NCI-H2029 treated with DMSO at 0.1 percent for 48 hours (cell line): Measurements from ENCODE around the gene EPX.

Experiments
- DNase-seq: peaks from one replicate; lab custom pipeline; 2025; lab: John Stamatoyannopoulos, UW

Gene EPX

DNA sequence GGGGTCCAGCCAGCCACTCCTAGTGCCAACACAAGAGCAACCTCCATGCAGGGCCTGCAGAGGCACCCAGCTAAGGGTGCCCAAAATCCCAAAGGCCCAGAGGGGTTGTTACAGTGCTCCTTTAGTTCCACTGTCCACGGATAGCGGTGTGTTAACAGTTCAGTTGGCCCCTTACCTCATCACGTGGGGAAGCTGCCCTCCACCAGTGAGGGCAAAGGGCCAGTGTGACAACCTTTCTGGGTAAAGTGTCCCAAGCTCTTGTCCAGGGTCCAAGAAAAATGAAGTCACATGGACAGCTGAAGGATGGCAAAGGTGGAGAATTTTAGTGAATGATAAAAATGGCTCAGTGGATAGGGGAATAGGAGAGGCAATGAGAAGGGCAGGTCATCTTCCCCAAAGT is 35.2 kb downstream of the EPX start:
- no peak for DNase-seq

DNA sequence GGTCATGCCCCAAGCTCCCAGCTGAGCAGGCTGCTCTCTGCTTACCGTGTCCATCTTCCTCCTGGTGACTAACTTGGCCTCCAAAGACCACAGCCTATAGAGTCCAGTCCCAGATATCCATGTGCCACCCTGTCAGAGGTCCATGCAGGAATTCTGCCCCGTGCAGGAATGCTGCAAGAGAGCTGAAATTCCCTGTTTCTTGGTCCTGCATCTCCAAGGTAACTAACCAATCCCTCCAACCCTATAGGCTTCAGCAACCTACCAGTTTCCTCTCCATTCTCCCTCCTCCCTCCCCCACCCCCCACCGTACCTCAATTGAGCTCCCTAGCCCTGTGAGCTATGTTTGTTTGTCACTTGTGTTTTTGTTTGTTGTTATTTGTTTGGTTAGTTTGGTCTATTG is 36.2 kb downstream of the EPX start:
- no peak for DNase-seq

DNA sequence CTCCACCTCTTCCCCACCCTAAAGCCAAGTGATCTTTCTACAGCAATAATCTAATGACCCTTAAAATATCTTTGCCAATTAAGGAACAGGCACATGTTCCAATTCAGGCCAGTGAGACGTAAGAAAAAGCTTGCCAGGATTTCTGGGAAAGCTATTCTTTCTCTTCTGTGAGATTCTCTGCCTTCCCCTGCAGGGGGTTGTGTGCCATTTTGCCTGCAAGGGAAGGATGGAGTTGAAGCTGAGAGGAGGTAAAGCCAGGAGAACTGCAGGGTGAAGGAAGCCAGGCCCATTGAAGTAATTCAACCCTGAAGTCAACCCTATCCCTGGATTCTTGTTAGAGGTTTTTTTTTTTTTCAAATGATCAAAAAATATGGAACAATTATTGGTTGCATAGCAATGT is 36.9 kb downstream of the EPX start:
- DNase-seq: no peak

DNA sequence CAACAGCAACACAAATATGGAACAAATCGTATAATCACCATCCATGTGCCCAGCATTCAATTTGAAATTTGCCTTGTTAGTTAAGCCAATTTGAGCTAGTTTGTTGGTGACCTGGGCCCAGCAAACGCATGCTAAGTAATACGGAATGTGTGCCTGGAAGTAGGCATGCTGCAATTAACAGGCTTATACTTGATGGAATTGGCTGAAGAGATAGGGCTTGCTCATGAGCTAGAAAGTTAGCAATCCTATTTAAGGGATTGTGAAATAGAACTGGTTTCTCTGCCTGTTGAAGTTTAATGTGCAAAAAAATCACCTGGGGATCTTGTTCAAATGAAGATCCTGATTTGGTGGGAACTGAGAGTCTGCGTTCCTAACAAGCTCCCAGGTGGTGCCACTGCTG is 37.4 kb downstream of the EPX start:
- DNase-seq: no peak

DNA sequence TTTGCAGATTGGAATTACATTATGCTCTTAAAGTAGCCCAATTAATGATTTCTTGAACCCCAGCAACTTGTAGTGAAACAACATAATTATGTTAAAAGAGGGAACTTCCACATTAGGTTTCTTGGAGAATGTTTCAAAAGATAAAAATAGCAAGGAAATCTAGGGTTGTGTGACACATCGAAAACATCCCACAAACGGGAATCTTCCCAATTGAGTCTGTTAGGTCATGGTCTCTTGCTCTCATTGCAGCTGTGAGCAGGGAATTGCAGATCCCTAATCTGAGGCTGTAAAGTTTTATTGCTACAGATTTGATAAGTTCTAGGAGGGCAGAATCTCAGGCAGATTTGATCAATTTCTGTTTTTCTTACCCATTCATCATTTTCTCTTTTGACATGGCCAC is 39.1 kb downstream of the EPX start:
- DNase-seq: no peak

DNA sequence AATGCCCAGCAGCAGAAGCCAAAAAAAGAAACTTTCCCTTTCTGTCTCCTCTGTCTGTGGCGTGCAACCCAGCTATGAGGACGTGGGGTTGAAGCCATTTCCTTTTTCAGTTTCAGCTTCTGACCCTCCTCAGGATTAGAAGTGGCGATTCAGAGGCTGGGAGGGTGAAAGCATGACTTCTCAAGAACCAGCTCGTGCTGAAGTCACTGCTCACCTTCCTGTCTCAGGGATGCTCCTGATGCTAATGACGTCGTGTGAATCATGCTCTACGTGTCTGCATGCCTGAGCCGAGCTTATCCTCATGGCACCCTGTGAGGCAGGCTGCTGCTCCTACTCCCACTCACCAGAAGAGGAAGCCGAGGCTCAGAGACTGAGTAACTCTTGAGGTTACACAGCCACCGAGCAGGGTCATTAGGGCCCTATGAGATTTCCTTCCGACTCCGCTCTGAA is 40.2 kb downstream of the EPX start:
- DNase-seq: no peak

DNA sequence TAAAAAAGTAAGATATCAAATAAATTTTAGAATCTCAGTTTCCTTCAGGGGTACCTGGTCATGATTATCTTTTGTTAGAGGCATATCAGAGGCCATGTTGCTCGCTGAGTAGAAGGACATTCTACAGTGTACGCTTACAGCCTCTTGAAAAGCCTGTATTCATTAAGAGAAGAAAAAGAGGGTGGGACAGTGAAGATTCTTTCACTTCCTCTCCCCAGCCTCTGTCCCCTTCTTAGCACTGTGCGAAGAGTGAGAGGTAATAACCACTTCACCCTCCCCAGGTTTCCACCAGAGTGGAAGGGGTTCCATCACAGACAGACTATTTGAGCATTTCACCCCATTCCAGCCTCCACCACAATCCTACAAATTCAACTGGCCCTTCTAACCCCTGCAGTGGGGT is 41.0 kb downstream of the EPX start:
- no peak for DNase-seq

DNA sequence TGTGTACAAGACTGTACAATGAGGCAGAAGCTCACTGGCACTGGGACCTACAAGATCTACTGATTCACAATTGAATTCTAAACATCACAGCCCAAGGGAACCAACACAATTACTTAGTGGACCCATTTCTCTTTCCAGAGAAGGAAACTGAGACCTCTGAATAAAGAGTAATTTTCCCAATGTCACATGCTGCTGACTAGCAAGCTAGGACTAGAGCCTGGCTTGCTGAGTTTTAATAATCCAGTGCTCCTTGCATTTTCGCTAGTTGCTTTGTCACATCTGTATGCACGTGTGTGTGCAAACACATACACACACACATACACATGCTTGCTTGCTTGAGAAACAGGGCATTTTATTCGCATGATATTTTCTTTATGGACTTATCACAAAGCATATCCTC is 42.0 kb downstream of the EPX start:
- DNase-seq: no peak

DNA sequence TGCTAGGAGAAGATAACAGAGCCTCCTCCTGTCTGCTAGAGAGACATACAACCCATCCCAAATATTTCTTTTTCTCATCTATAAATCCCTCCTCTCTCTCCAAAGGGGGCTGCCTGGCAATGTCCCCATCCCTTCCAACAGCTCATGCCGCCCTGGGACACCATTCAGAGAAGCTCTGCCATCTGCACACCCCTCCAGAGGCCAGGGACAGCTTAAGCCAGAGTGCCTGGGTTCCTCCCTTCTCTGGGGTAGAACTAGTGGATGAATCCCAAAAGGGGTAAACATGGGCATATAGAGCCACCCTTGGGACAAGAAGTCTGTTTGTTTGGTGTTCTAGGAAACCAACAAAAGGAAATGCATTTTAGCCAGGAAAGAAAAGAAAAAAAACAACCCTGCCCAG is 43.3 kb downstream of the EPX start:
- no peak for DNase-seq

DNA sequence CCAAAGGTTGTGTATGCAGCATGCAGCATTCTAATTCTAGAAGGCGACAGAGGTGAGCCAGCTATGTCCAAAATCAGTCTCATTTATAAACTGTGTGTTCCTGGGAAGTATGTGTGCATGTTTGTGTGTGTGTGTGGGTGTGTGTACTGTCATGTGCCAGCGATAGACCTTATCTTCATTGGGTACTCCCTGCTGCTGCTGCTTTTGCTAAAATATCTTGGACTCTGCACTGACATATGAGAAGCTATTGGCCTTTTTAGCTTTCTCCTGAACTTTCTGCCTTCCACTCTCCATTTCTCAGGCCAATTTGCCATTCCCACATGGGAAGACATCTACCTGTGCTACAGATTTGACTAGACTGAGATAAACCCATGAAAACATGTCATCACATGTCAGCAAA is 43.9 kb downstream of the EPX start:
- DNase-seq: no peak

DNA sequence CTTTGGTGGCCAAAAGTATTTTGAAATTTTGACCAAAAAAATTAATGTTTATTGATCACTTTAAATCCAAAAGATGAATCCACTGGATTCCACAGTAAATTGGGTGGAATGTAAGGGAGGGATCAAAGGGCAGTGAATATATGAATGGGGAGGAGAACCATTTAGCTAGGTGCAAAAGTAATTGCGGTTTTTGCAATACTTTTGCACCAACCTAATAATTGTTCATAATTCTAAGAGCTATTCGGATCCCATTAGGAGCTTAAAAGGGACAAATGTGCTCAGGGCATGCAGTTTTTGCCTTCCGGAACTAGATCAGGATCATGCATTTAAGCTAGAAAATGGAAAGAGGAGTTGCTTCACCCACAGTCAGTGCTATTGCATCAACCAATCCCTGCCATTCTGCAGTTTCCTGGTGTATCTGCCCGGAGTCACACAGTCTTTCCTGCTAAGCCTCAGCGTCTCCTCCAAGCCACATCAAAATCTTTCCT is 45.7 kb downstream of the EPX start, which contains the start of gene LPO:
Gene LPO (plus strand): TSS at position 438 of the 488 bp plus-strand sequence. CDS start 4,396 bp downstream, outside the sequence.
- no peak for DNase-seq

DNA sequence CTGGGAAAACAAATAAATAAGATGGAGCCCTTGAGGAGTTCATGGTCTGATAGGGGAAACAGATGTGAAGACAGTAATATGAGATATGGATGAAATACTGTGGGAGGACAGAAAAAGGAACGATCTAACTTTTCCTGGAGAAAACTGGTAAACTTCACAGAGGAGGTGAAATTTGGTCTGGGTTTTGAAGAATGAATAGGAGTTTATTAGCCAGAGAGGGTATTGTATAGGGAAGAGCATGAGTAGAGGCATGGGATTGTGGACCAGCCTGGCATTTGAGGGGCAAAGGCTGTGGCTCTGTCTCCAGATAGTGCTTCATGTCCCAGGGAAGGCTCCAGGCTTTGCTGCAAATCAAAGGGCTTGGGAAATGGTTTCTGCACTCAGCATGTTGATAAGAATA is 47.5 kb downstream of the EPX start:
- DNase-seq: no peak

DNA sequence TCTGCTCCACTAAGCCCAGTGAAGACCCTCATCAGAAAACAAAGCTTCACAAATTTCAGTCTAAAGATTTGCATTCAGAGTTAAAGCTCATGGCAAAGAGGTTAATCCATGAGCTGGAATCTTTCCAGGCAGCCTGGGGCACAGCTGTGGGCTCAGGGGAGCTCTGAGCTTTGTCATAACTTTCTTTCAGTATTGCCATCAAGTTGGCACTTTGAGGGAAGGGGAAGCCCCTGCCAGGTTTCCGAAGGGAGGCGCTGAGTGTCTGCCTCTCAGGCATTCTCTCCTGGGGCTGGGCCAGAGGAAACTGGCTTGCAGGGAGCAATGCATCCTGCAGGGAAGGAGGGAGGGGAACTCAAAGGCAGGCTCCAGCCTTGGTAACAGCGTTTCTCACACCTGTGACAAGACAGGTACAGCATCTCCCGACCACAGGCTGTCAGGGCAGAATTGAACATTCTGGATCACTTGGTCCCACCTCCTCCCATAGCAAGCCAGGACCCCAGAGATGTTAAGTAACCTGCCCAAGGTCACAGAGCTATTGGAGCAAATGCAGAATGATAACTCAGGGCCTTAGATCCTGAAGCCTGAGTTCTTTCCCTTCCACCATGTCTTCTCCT is 49.8 kb downstream of the EPX start:
- no peak for DNase-seq

DNA sequence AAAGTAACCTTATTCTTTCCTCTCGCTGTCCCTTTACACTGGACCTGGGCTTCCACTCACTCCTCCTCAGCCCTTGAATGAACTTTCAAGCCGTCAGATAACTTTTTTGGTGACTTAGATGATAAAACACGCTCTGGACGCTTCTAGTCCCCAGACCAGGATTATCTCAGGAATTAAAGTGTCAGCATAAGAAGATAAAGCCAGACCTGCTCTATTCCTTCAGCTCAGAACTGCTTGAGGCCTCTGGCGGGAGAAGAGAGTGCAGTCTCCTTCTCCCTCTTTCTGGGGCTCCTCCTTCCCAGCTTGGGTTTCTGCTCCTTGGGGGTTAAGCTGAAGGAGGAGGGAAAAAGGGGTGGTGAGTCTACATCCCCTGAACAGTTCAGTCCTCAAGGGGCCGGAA is 52.4 kb downstream of the EPX start:
- DNase-seq: no peak

DNA sequence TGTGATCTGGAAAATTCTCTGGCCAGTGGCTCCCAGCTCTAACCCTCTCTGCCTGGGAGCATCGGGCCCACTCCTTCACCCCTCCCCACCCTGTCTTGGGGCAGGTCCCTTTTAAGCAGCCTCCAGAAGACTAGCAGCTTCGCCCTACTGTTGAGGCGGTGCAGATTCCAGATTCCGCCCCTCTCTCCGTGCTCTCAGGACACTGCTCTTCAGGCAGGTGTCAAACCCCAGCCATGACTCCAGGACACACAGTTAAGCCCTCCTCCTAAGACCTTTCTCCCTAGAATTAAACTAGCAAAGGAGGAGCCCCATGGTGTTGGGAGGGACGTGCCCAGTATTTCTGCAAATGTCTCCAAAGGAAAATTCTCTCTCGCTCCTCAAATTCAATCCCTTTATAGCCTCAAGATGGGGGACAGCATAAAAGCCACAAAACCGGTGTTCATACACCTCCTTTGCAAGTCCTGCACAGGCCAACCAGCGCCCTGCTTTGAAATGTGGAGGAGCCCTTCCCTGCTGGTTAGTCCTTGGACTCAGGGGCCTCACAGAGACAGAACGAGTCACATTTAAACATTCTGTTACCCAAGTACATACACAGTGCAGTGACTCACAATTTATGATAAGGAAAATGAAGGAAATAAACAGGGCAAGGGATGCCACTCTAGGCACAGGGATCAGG is 53.0 kb downstream of the EPX start:
- no peak for DNase-seq

DNA sequence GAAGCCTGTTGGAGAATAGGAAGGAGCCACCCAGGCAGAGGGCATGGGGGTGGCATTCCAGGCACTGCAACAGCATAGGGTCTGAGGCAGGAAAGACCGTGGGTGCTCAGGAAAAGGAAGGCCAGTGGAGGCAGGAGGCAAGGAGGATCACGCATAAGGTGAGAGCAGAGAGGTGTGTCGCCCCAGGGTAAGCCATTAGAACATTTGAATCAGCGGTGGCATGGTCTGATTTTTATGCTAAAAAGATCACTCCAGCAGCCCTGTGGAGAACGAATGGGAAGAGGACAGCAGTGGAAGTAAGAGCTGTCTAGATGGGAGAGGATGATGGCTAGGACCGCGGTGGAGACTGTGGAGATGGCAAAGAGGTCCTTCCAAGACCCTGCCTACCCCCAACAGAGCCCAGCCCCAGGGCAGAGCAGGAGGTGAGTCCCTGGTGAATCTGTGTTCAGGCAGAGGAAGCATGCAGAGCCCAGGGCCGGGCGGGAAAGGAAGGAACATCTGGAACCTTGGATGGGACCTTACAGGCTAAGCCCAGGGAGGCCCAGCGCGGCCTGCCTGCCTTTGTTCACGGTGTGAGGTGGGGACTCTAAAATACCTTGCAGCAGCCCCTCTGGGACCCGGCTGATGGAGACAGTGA is 53.7 kb downstream of the EPX start:
- DNase-seq: no peak

DNA sequence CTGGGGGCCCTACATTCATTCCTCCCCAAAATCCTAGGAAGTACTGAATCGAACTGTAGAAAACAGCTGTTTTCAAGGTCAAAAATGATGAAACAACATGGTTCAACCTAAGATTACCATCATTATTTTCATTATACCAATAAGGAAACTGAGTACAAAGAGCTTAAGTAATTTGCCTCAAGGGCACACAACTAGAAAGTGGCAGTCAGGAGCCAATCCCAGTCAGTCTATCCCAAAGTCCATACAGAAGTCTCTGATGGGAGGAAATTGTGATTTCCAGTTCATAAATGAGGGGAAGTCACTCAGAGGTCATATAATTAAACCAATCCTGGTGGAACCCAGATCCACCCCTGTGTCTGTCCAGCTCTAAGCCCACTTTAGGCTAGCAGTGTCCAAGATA is 54.3 kb downstream of the EPX start:
- no peak for DNase-seq

DNA sequence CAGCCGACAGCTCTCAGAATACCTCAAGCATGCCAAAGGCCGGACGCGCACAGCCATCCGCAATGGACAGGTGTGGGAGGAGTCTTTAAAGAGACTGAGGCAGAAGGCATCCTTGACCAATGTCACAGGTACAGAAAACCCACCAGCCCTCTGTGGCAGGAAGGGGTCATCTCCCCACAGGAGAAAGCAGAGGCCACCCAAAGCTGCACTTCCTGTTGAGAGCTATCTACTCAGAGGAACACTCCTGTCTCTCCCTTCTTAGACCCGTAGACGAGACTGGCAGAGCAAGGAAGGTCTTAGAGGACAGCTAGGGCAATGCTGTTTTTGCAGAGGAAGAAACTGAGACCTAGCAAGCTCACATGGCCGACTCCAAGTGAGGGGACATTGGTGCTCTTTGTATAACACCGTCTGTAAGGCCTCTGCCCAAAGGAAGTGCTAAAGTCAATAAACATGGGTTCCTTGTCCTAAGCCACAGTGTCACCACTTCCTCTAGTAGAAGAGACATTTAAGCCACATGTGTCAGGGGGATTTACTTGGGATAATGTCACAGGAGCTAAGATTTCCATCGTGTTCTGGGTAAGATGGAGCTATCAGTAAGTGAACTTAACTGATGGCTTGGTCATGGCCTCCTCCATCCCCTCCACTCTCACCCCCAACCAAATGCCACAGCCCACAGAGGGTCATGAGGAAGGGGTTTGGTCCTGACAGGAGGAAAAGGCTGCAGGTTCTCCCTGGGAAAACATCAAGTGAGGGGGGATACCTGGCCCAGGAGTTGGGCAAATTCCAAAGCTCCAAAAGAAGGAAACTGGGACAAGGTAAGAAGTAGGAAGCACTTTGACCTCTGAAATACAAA is 55.2 kb downstream of the EPX start:
- no peak for DNase-seq

DNA sequence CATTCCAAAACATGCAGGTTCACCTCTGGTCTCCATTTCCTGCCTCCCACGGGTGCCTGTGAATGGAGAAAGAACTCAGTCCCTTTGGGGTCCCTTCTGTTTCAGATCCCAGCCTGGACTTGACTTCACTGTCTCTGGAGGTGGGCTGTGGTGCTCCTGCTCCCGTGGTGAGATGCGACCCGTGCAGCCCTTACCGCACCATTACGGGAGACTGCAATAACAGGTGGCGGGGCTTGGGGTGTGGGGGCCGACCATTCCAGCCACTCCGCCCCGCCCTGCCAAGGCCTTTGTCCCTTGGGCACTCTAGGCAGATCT is 56.4 kb downstream of the EPX start:
- DNase-seq: no peak

DNA sequence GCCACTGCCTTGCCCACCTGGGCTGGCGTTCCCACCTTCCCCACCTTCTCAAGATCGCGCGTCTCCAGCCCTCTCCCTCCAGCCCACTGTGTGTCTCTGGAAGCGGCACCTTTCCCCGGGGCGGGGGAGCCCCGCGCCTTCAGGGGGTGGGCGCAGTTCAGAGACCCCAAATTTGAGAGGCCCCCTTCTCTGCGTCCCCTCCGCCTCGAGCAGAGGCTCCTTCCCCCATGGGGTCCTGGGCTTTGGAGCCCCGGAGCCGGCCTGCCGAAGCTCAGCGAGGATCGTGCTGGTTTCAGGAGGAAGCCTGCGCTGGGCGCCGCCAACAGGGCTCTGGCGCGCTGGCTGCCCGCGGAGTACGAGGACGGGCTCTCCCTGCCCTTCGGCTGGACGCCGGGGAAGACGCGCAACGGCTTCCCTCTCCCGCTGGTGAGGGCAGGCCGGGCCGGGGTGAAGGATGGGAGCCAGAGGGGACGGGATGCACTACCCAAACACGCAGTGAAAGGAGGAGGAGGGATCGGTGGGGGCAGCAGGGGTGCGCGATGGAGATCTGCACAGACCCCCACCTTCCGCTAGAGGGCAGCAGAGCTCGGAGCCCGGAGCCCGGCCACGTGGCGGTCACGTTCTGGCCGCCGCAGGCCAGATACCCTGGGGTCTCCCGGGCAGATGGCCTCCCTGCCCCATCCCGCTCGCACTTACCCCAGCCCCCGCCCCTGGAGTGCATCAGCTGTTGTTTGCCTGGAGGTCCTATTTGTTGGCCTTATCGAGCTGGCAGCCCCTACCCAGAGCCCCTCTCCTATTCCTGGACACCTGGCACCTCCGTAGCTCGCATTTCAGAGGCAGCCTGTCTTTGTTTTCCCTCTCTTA is 57.0 kb downstream of the EPX start:
- peak; percentile 2 for DNase-seq

DNA sequence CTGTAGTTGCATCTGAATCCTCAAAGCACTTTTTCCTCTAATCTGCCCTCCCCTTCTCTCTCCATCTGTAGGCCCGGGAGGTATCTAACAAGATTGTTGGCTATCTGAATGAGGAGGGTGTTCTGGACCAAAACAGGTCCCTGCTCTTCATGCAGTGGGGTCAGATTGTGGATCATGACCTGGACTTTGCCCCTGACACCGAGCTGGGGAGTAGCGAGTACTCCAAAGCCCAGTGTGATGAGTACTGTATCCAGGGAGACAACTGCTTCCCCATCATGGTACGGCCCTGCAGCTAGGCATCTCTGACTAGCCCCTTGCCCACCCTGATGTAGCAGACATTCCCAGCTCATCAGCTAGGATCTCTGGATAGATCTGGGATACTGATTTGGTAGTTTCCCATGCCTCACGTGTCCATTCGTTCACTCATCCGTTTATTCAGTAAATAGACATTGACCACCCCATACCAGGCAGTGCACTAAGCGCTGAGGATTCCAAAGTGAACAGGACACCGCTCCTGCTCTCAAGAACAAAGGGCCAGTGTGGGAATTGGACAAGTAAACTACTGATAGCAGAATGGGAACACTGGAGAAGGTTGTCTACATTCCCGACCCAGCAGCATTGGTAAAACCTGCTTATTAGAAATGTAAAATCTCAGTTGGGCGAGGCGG is 58.0 kb downstream of the EPX start:
- no peak for DNase-seq
